A549 (cell line): ENCODE results near the gene SH2D4B. TPM values are rescaled to one million over a fixed set of nuclear protein-coding genes. Genes with fewer than 3 reads are reported as not detected.

ENCODE experiments used
- ATAC-seq, 2 experiments: fragments of 200-7000 bp in 1 of 2; fragments of >200 bp in 1 of 2; cut with Nextera tagmentation in 1 of 2; cut with Tn5 transposase in 1 of 2; 3 replicates each; pipeline versions ENCODE4 v1.8.0 to v1.9.1; 2018 to 2020; ENCODE audit warnings: mild to moderate bottlenecking in 1 of 2, moderate library complexity in 1 of 2
- CTCF ChIA-PET: fragments of 300-600 bp; sonication (Branson Sonifier 250); formaldehyde crosslinking; extraction: SDS; loops from one replicate; lab custom pipeline; 2021; ENCODE audit warnings: antibody characterized with exemption, inconsistent platforms; lab: Yijun Ruan, JAX
- POLR2A ChIA-PET: fragments of 350-600 bp; formaldehyde crosslinking; extraction: SDS; loops from one replicate; lab custom pipeline; 2021; ENCODE audit warnings: antibody characterized with exemption, inconsistent platforms; lab: Yijun Ruan, JAX
- DNase-seq, 2 experiments: peaks; one replicate each; pipeline versions ENCODE4 v3.0.0 to v3.0.0-alpha.2; 2011 to 2016; ENCODE audit warnings: low read depth in 1 of 2, low spot score in 1 of 2
- FAIRE-seq: peaks from 2 replicates; lab custom pipeline; 2011; peaks lifted over from hg19 to GRCh38; lab: Jason Lieb, UNC
- H3K27ac ChIP-seq, 2 experiments: fragments of >200 bp; sonication (Bioruptor Twin); formaldehyde crosslinking; 3 replicates each; pipeline ENCODE4 v1.5.1; 2016 to 2017
- H3K4me1 ChIP-seq: fragments of >200 bp; sonication (Bioruptor Twin); formaldehyde crosslinking; 3 replicates; pipeline ENCODE4 v1.6.1; 2016
- H3K4me2 ChIP-seq: fragments of >200 bp; sonication (Bioruptor Twin); formaldehyde crosslinking; 3 replicates; pipeline ENCODE4 v1.6.1; 2016
- H3K4me3 ChIP-seq: fragments of >200 bp; sonication (Bioruptor Twin); formaldehyde crosslinking; 3 replicates; pipeline ENCODE4 v1.5.1; 2016
- H3K9me3 ChIP-seq: fragments of >200 bp; sonication (Bioruptor Twin); formaldehyde crosslinking; 3 replicates; pipeline ENCODE4 v1.6.1; 2016
- ATOH8 ChIP-seq: fragments of 250-450 bp; sonication (Bioruptor Pico); IDR thresholded peaks from 2 replicates; pipeline ENCODE4 v1.5.0; 2020; ENCODE audit warnings: low read depth, mild to moderate bottlenecking, moderate library complexity
- BHLHE40 ChIP-seq: IDR thresholded peaks from 2 replicates; pipeline ENCODE4 v1.6.1; 2012; ENCODE audit warnings: low read depth, low read length, inconsistent platforms
- CEBPB ChIP-seq, 2 experiments: fragments of >200 bp in 1 of 2; sonication (Bioruptor Twin) in 1 of 2; formaldehyde crosslinking in 1 of 2; IDR thresholded peaks; 2 replicates each; pipeline ENCODE4 v1.6.1; 2012 to 2016
- CHD4 ChIP-seq: fragments of 200-600 bp; sonication (generic); IDR thresholded peaks from 2 replicates; pipeline ENCODE4 v1.6.1; 2016; ENCODE audit warnings: antibody characterized with exemption, mild to moderate bottlenecking, borderline replicate concordance
- CTCF ChIP-seq: fragments of >200 bp; sonication (Bioruptor Twin); formaldehyde crosslinking; IDR thresholded peaks from 3 replicates; pipeline ENCODE4 v1.5.1; 2016
- EHF ChIP-seq: fragments of 250-450 bp; sonication (Bioruptor Pico); IDR thresholded peaks from 2 replicates; pipeline ENCODE4 v1.5.0; 2020; ENCODE audit warnings: mild to moderate bottlenecking
- FOSL2 ChIP-seq, 2 experiments: fragments of 450-650 bp in 1 of 2; fragments of >200 bp in 1 of 2; sonication (Bioruptor Twin) in 1 of 2; formaldehyde crosslinking; IDR thresholded peaks; 2 replicates each; pipeline versions ENCODE4 v1.5.0 to v1.6.1; 2016 to 2020; ENCODE audit warnings: mild to moderate bottlenecking in 1 of 2, moderate library complexity in 1 of 2
- FOXS1 ChIP-seq: fragments of 250-450 bp; sonication (Bioruptor Pico); IDR thresholded peaks from 2 replicates; pipeline ENCODE4 v1.5.0; 2020; ENCODE audit warnings: mild to moderate bottlenecking, moderate library complexity
- GATA3 ChIP-seq: IDR thresholded peaks from 2 replicates; pipeline ENCODE4 v1.6.1; 2012; ENCODE audit warnings: borderline replicate concordance
- HEYL ChIP-seq: fragments of 250-450 bp; sonication (Bioruptor Pico); IDR thresholded peaks from 2 replicates; pipeline ENCODE4 v1.8.0; 2021; ENCODE audit warnings: mild to moderate bottlenecking, moderate library complexity
- HOXA7 ChIP-seq: fragments of 250-450 bp; sonication (Bioruptor Pico); IDR thresholded peaks from 2 replicates; pipeline ENCODE4 v1.5.0; 2020; ENCODE audit warnings: mild to moderate bottlenecking, moderate library complexity
- HOXB5 ChIP-seq: fragments of 250-450 bp; sonication (Bioruptor Pico); IDR thresholded peaks from 2 replicates; pipeline ENCODE4 v1.5.0; 2020; ENCODE audit warnings: mild to moderate bottlenecking, moderate library complexity
- JUN ChIP-seq, 2 experiments: fragments of >200 bp; sonication (Bioruptor Twin); formaldehyde crosslinking; IDR thresholded peaks; 2 replicates in 1 of 2; 3 replicates in 1 of 2; pipeline ENCODE4 v1.6.1; 2016 to 2017
- JUNB ChIP-seq: fragments of >200 bp; sonication (Bioruptor Twin); formaldehyde crosslinking; IDR thresholded peaks from 2 replicates; pipeline ENCODE4 v1.6.1; 2016
- KDM5A ChIP-seq: fragments of 200-600 bp; sonication (generic); IDR thresholded peaks from 2 replicates; pipeline ENCODE4 v1.6.1; 2016; ENCODE audit warnings: antibody characterized with exemption, mild to moderate bottlenecking
- MAX ChIP-seq: IDR thresholded peaks from 2 replicates; pipeline ENCODE4 v1.6.1; 2012
- NPAS2 ChIP-seq: fragments of 250-450 bp; sonication (Bioruptor Pico); IDR thresholded peaks from 2 replicates; pipeline ENCODE4 v1.8.0; 2022; ENCODE audit warnings: mild to moderate bottlenecking, moderate library complexity, borderline replicate concordance
- NR3C1 ChIP-seq: fragments of >200 bp; sonication (Bioruptor Twin); formaldehyde crosslinking; IDR thresholded peaks from 3 replicates; pipeline ENCODE4 v1.6.1; 2017
- PHF8 ChIP-seq: fragments of 200-600 bp; sonication (generic); IDR thresholded peaks from 2 replicates; pipeline ENCODE4 v1.6.1; 2016; ENCODE audit warnings: low read depth, mild to moderate bottlenecking, antibody characterized with exemption, moderate library complexity, borderline replicate concordance
- RAD21 ChIP-seq, 2 experiments: fragments of >200 bp in 1 of 2; sonication (Bioruptor Twin) in 1 of 2; formaldehyde crosslinking in 1 of 2; IDR thresholded peaks in 1 of 2; conservative IDR thresholded peaks in 1 of 2; 2 replicates in 1 of 2; 3 replicates in 1 of 2; pipeline ENCODE4 v1.6.1; 2012 to 2018; ENCODE audit warnings: inconsistent platforms in 1 of 2
- RCOR1 ChIP-seq: fragments of 150-350 bp; IDR thresholded peaks from 2 replicates; pipeline ENCODE4 v1.6.1; 2014; ENCODE audit warnings: antibody characterized with exemption, low read length, low read depth
- ZNF302 ChIP-seq: fragments of 250-450 bp; sonication (Bioruptor Pico); IDR thresholded peaks from 2 replicates; pipeline ENCODE4 v1.9.0; 2021; ENCODE audit warnings: inconsistent platforms, mild to moderate bottlenecking, moderate library complexity
- WGBS: methylation state at CpG from one replicate; pipeline ENCODE4 v1.1.6; 2017; ENCODE audit errors: missing lambda C conversion rate; 5-methylcytosine and 5-hydroxymethylcytosine counted together
- polyA plus RNA-seq, 4 experiments: library from polyadenylated mRNA; depleted of rRNA in 3 of 4; stranded (reverse); fragments of >200 nt; fragmentation: RNase III in 1 of 4; extraction: RNeasy Plus Mini Kit Qiagen cat#74134 plus additional on column Dnase treatment in 1 of 4; gene quantifications; 2 replicates in 3 of 4; 3 replicates in 1 of 4; pipeline ENCODE4 v1.2.3, GENCODE V29; 2011 to 2017

SH2D4B gene
- polyA plus RNA-seq, 2 of the 4 experiments (the other 2 are of a cell fraction): 0.01 to 0.12 TPM

GRCh38 chr10:80619036-80619435, 81.3 kb downstream of the SH2D4B start:
- ATAC-seq (no peak), FAIRE-seq (no peak), DNase-seq (no peak)
- Histone ChIP-seq H3K27ac (no peak overlapping the region), H3K4me2 (no peak overlapping the region)
- TF ChIP-seq RCOR1: no peak
- no peak for TF ChIP-seq JUNB
- TF ChIP-seq KDM5A: no peak
- no peak for TF ChIP-seq HOXA7 (CRISPR knock-in tag)
- no peak for TF ChIP-seq MAX
- no peak for TF ChIP-seq HOXB5
- no peak for TF ChIP-seq NR3C1
- TF ChIP-seq CEBPB (IDR thresholded peaks at IDR 0.05): no peak
- no peak for TF ChIP-seq CHD4
- no peak for TF ChIP-seq JUN (IDR thresholded peaks at IDR 0.05)
- no peak for TF ChIP-seq ZNF302
- TF ChIP-seq RAD21 (conservative IDR thresholded peaks at IDR 0.05 in 1 of 2, IDR thresholded peaks at IDR 0.05 in 1 of 2): no peak
- TF ChIP-seq NPAS2 (CRISPR knock-in tag): no peak
- no peak for TF ChIP-seq PHF8
- TF ChIP-seq ATOH8 (CRISPR knock-in tag): no peak
- TF ChIP-seq FOSL2 (IDR thresholded peaks at IDR 0.05): no peak
- no peak for TF ChIP-seq FOSL2 (CRISPR knock-in tag; IDR thresholded peaks at IDR 0.05)
- no peak for TF ChIP-seq FOXS1 (CRISPR knock-in tag)
- TF ChIP-seq GATA3: no peak
- no peak for TF ChIP-seq HEYL (CRISPR knock-in tag)
- no peak for TF ChIP-seq CTCF
- TF ChIP-seq, all 56 proteins: peak for 0
- H3K4me1 ChIP-seq: no peaks in the 10 kb centered on the region
- no peak overlapping the region for H3K4me3 ChIP-seq
- no peaks in the 10 kb centered on the region for H3K9me3 ChIP-seq
- ChIA-PET CTCF (interaction anchor here (2.0 kb wide), 1 partner anchor 23 kb away, joined by 9 read pairs; no protein-coding TSS in a partner anchor), POLR2A (no interaction called here)
- 64% methylated on average over 5 of the region's 5 CpGs for WGBS

DNA sequence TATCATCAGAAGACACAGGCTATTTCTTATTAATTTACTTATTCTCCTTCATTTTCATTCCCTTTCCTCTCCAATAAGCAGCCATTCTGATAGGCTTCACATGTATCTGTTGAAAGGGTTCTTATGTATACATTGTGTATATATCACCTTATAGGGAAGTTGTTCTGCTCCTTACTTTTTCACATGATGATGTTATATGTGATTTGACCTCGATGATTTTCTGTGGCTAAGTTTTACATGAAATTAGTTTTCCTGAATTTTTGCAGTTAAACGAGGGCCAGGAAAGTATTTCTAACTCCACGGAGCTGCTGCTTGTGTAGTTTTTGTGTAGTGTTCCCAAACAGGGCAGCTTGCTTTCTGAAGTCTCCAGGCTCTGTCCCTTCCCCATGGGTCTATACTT, 84.5 kb downstream of the SH2D4B start:
- no peak for ATAC-seq
- no peaks in the 10 kb centered on the region for H3K4me1 ChIP-seq

GRCh38 chr10:80630324-80630723, 92.6 kb downstream of the SH2D4B start:
- WGBS: 27% methylated on average over 1 of the region's 1 CpG
- CTCF ChIA-PET: interaction anchor here (0.8 to 1.1 kb wide), 2 partner anchors 13 to 34 kb away, joined by 3 read pairs; no protein-coding TSS in a partner anchor
- FAIRE-seq (no peak), DNase-seq (no peak)
- Histone ChIP-seq H3K27ac (no peak overlapping the region), H3K4me3 (no peak overlapping the region)
- POLR2A ChIA-PET: no interaction called here
- TF ChIP-seq JUN (IDR thresholded peaks at IDR 0.05): no peak
- TF ChIP-seq, all 56 proteins: peak for 0
- 0 out of 3 replicates have a peak, but pooled peaks cover 4% of the 10 kb centered on the region for H3K9me3 ChIP-seq
- H3K4me1 ChIP-seq: no peaks in the 10 kb centered on the region
- no peak for ATAC-seq
- no peak overlapping the region for H3K4me2 ChIP-seq

More for the DNA sequence above, 84.5 kb downstream of the SH2D4B start:
- POLR2A ChIA-PET: no interaction called here
- FAIRE-seq: no peak
- H3K4me2 ChIP-seq: no peak overlapping the region
- DNase-seq: no peak
- H3K9me3 ChIP-seq: 0 out of 3 replicates have a peak, but pooled peaks cover 4% of the 10 kb centered on the region
- WGBS: 6% methylated on average over 3 of the region's 3 CpGs
- H3K4me3 ChIP-seq: no peak overlapping the region
- H3K27ac ChIP-seq: no peak overlapping the region
- TF ChIP-seq EHF (CRISPR knock-in tag) (no peak), BHLHE40 (no peak), JUN (IDR thresholded peaks at IDR 0.05) (no peak)
- TF ChIP-seq, all 56 proteins: peak for 0
- CTCF ChIA-PET: interaction anchor here (1.5 kb wide), 1 partner anchor 19 kb away, joined by 3 read pairs; no protein-coding TSS in a partner anchor
